H1 (cell line): Measurements from ENCODE around the gene PRKCH. TPM values are rescaled to one million over a fixed set of nuclear protein-coding genes. Genes with fewer than 3 reads are reported as not detected.

Source experiments
- CTCF ChIA-PET: fragments of 300-600 bp; sonication (Branson Sonifier 250); formaldehyde crosslinking; loops from one replicate; lab custom pipeline; 2021; ENCODE audit not compliant: partially characterized antibody; lab: Charles Lee
- POLR2A ChIA-PET: fragments of 300-600 bp; sonication (Branson Sonifier 250); formaldehyde crosslinking; loops from one replicate; lab custom pipeline; 2021; ENCODE audit warnings: inconsistent platforms; ENCODE audit not compliant: partially characterized antibody; lab: Charles Lee
- DNase-seq, 2 experiments: peaks; one replicate each; pipeline versions ENCODE4 v3.0.0 to v3.0.0-alpha.2; 2010 to 2022; ENCODE audit warnings: low spot score in 2 of 2, low read depth in 1 of 2, mixed read lengths in 1 of 2
- FAIRE-seq: peaks from 2 replicates; lab custom pipeline; 2011; peaks lifted over from hg19 to GRCh38; lab: Jason Lieb, UNC
- H2AFZ ChIP-seq: 2 replicates; pipeline ENCODE4 v1.8.1; 2012; ENCODE audit warnings: low read length, inconsistent platforms
- H2AK5ac ChIP-seq: 2 replicates; pipeline ENCODE4 v1.6.1; 2013; ENCODE audit warnings: low read depth, low read length
- H2BK120ac ChIP-seq: replicated peaks from 2 replicates; pipeline ENCODE3; 2013; ENCODE audit warnings: low read depth, low read length, inconsistent platforms
- H2BK12ac ChIP-seq: 2 replicates; pipeline ENCODE4 v1.6.1; 2013; ENCODE audit warnings: low read depth, low read length
- H2BK15ac ChIP-seq: 2 replicates; pipeline ENCODE4 v1.6.1; 2013; ENCODE audit warnings: low read length
- H2BK20ac ChIP-seq: 2 replicates; pipeline ENCODE4 v1.6.1; 2013; ENCODE audit warnings: low read length
- H2BK5ac ChIP-seq: 2 replicates; pipeline ENCODE4 v1.6.1; 2013; ENCODE audit warnings: low read depth, low read length
- H3K14ac ChIP-seq: 2 replicates; pipeline ENCODE4 v1.6.1; 2013; ENCODE audit warnings: inconsistent platforms; ENCODE audit not compliant: insufficient read length
- H3K18ac ChIP-seq: 2 replicates; pipeline ENCODE4 v1.6.1; 2013; ENCODE audit warnings: low read length; ENCODE audit errors: extremely low read depth
- H3K23ac ChIP-seq: 2 replicates; pipeline ENCODE4 v1.6.1; 2013; ENCODE audit warnings: inconsistent platforms; ENCODE audit not compliant: insufficient read length
- H3K23me2 ChIP-seq: 2 replicates; pipeline ENCODE4 v1.6.1; 2013; ENCODE audit warnings: low read depth, low read length
- H3K27ac ChIP-seq: 2 replicates; pipeline ENCODE4 v1.6.1; 2011; ENCODE audit warnings: low read depth, low read length, inconsistent platforms
- H3K27me3 ChIP-seq, 4 experiments: replicated peaks in 1 of 4; 1 replicate in 1 of 4; 2 replicates in 3 of 4; pipeline versions ENCODE4 v1.6.1 to v1.8.1; 2011 to 2013; ENCODE audit warnings: low read length in 3 of 4, mild to moderate bottlenecking in 3 of 4, inconsistent platforms in 2 of 4, mixed read lengths in 2 of 4, moderate library complexity in 1 of 4; ENCODE audit not compliant: control insufficient read depth in 3 of 4, insufficient read depth in 3 of 4; ENCODE audit errors: extremely low read depth in 1 of 4
- H3K36me3 ChIP-seq, 4 experiments: 2 replicates each; pipeline versions ENCODE4 v1.6.1 to v1.8.1; 2011 to 2013; ENCODE audit warnings: mild to moderate bottlenecking in 4 of 4, low read length in 3 of 4, moderate library complexity in 2 of 4, control low read depth in 1 of 4, inconsistent platforms in 1 of 4; ENCODE audit not compliant: insufficient read depth in 4 of 4, control insufficient read depth in 2 of 4
- H3K4ac ChIP-seq: replicated peaks from 2 replicates; pipeline ENCODE3; 2013; ENCODE audit warnings: low read length, low read depth, mixed read lengths, inconsistent platforms; ENCODE audit not compliant: insufficient read length
- H3K4me1 ChIP-seq, 4 experiments: replicated peaks in 1 of 4; 1 replicate in 1 of 4; 2 replicates in 3 of 4; pipeline versions ENCODE4 v1.6.1 to v1.8.1; 2011 to 2013; ENCODE audit warnings: low read length in 3 of 4, inconsistent platforms in 2 of 4, mixed read lengths in 1 of 4; ENCODE audit not compliant: insufficient read depth in 4 of 4, control insufficient read depth in 3 of 4
- H3K4me2 ChIP-seq, 2 experiments: 2 replicates each; pipeline versions ENCODE4 v1.6.1 to v1.8.1; 2011 to 2013; ENCODE audit warnings: low read depth in 2 of 2, low read length in 2 of 2, control low read depth in 1 of 2, inconsistent platforms in 1 of 2, mild to moderate bottlenecking in 1 of 2; ENCODE audit not compliant: insufficient read depth in 1 of 2
- H3K4me3 ChIP-seq, 4 experiments: fragments of 200-600, 300-600 bp in 1 of 4; sonication (generic), shearing (Covaris generic), sonication (Bioruptor Twin) in 1 of 4; 2 replicates each; pipeline versions ENCODE4 v1.5.1 to v1.8.1; 2011 to 2016; ENCODE audit warnings: low read length in 4 of 4, low read depth in 3 of 4, control low read depth in 2 of 4, inconsistent platforms in 2 of 4, mild to moderate bottlenecking in 2 of 4, mixed read lengths in 1 of 4, moderate library complexity in 1 of 4; ENCODE audit not compliant: insufficient read depth in 2 of 4; ENCODE audit errors: extremely low read depth in 1 of 4
- H3K56ac ChIP-seq: replicated peaks from 2 replicates; pipeline ENCODE3; 2013; ENCODE audit warnings: low read depth, mild to moderate bottlenecking, mixed read lengths, low read length, inconsistent platforms; ENCODE audit not compliant: insufficient read length
- H3K79me1 ChIP-seq: 2 replicates; pipeline ENCODE4 v1.6.1; 2013; ENCODE audit warnings: low read depth, low read length, control low read depth
- H3K79me2 ChIP-seq, 2 experiments: 2 replicates each; pipeline versions ENCODE4 v1.6.1 to v1.8.1; 2012 to 2013; ENCODE audit warnings: low read length in 2 of 2, mild to moderate bottlenecking in 2 of 2, inconsistent platforms in 1 of 2; ENCODE audit not compliant: insufficient read depth in 2 of 2, control insufficient read depth in 1 of 2
- H3K9ac ChIP-seq, 4 experiments: replicated peaks in 1 of 4; 1 replicate in 1 of 4; 2 replicates in 3 of 4; pipeline versions ENCODE4 v1.6.1 to v1.8.1; 2011 to 2013; ENCODE audit warnings: low read depth in 3 of 4, low read length in 3 of 4, control low read depth in 2 of 4, mild to moderate bottlenecking in 2 of 4, moderate library complexity in 2 of 4, inconsistent platforms in 1 of 4; ENCODE audit errors: extremely low read depth in 1 of 4
- H3K9me3 ChIP-seq, 2 experiments: 2 replicates each; pipeline versions ENCODE4 v1.6.1 to v1.8.1; 2012 to 2013; ENCODE audit warnings: mild to moderate bottlenecking in 2 of 2, moderate library complexity in 2 of 2, control low read depth in 1 of 2, inconsistent platforms in 1 of 2, low read depth in 1 of 2, low read length in 1 of 2, mixed read lengths in 1 of 2; ENCODE audit not compliant: insufficient read depth in 2 of 2
- H4K20me1 ChIP-seq, 2 experiments: replicated peaks in 1 of 2; 2 replicates each; pipeline versions ENCODE3 to v1.8.1; 2011 to 2013; ENCODE audit warnings: inconsistent platforms in 2 of 2, low read length in 2 of 2, mild to moderate bottlenecking in 1 of 2; ENCODE audit not compliant: insufficient read depth in 2 of 2, control insufficient read depth in 1 of 2
- H4K5ac ChIP-seq: 2 replicates; pipeline ENCODE4 v1.6.1; 2013; ENCODE audit warnings: low read length, low read depth, mixed read lengths, inconsistent platforms; ENCODE audit not compliant: insufficient read length
- H4K8ac ChIP-seq: 2 replicates; pipeline ENCODE4 v1.8.0; 2013; ENCODE audit warnings: mild to moderate bottlenecking, moderate library complexity, low read length, inconsistent platforms; ENCODE audit not compliant: insufficient read depth; ENCODE audit errors: extremely low read depth
- H4K91ac ChIP-seq: replicated peaks from 2 replicates; pipeline ENCODE3; 2013; ENCODE audit warnings: low read length, mixed read lengths, inconsistent platforms; ENCODE audit not compliant: insufficient read length
- ASH2L ChIP-seq: fragments of 200-600, 300-600 bp; sonication (generic); IDR thresholded peaks from one replicate; pipeline ENCODE4 v1.7.1; 2017; ENCODE audit warnings: low read length
- NRF1 ChIP-seq: IDR thresholded peaks from 2 replicates; pipeline ENCODE4 v1.6.1; 2011; ENCODE audit warnings: mild to moderate bottlenecking, low read depth, low read length, improper control_type of control experiment
- SAP30 ChIP-seq: fragments of 300-600 bp; sonication (generic); IDR thresholded peaks from 2 replicates; pipeline ENCODE4 v1.7.1; 2012; ENCODE audit warnings: low read length, moderate library complexity, mild to moderate bottlenecking, inconsistent platforms; ENCODE audit not compliant: insufficient read depth, insufficient replicate concordance
- SP1 ChIP-seq: IDR thresholded peaks from 2 replicates; pipeline ENCODE4 v1.6.1; 2011; ENCODE audit warnings: low read depth, low read length
- ZNF274 ChIP-seq: IDR thresholded peaks from 2 replicates; pipeline ENCODE4 v1.7.0; 2012; ENCODE audit warnings: low read length, borderline replicate concordance; ENCODE audit errors: extremely low read depth
- WGBS, 2 experiments: shearing (Covaris generic) in 1 of 2; methylation state at CpG; one replicate each; pipeline versions ENCODE4 v1.1.6 to v1.1.7; 2013 to 2015; ENCODE audit warnings: low lambda C conversion rate in 2 of 2, mixed read lengths in 2 of 2, inconsistent platforms in 1 of 2, low coverage in 1 of 2, missing lambda C conversion rate in 1 of 2; ENCODE audit not compliant: insufficient replicate concordance in 2 of 2, insufficient coverage in 1 of 2, insufficient read length in 1 of 2; ENCODE audit errors: extremely low coverage in 1 of 2, missing lambda C conversion rate in 1 of 2; 5-methylcytosine and 5-hydroxymethylcytosine counted together
- polyA plus RNA-seq, 7 experiments: library from polyadenylated mRNA; depleted of rRNA in 3 of 7; stranded (reverse) in 5 of 7; unstranded in 2 of 7; fragments of >200 nt in 5 of 7; fragments of 200-250 nt in 2 of 7; gene quantifications; 1 replicate in 5 of 7; 2 replicates in 1 of 7; 4 replicates in 1 of 7; pipeline versions ENCODE4 v1.2.1 to v1.2.3, GENCODE V29; 2011 to 2013; ENCODE audit warnings: missing spikeins in 2 of 7, mixed read lengths in 2 of 7
- total RNA-seq: library from RNA; stranded (reverse); fragmentation: NEBNext Ultra II Directional; extraction: Animal tissue kit (Norgen Biotek cat#: 25700); gene quantifications from 2 replicates; pipeline ENCODE4 v1.2.1, GENCODE V29; 2021

PRKCH gene
- total and polyA plus RNA-seq, 2 of the 8 experiments (the other 6 are each of a cell fraction or from before 2014, with no cell fraction given): 6.4 to 7.0 TPM

GRCh38 chr14:61528591-61529021 lies 207.2 kb downstream of the PRKCH start:
- Histone ChIP-seq H4K91ac (no peak overlapping the region), H3K4ac (no peak overlapping the region), H3K56ac (no peak overlapping the region), H3K14ac (no peak overlapping the region), H3K79me2 (no peaks in the 10 kb centered on the region), H2BK15ac (0 out of 2 replicates have a peak overlapping the region, but pooled peaks have one; percentile 47), H3K4me3 (no peak overlapping the region), H3K9ac (no peak overlapping the region), H3K23ac (no peak overlapping the region), H4K5ac (no peak overlapping the region), H4K20me1 (no peaks in the 10 kb centered on the region), H2BK12ac (no peak overlapping the region), H3K9me3 (no peaks in the 10 kb centered on the region), H2AK5ac (no peak overlapping the region), H4K8ac (0 out of 2 replicates have a peak overlapping the region, but pooled peaks have one; percentile 12), H3K27ac (no peak overlapping the region), H3K4me2 (no peak overlapping the region), H2AFZ (no peak overlapping the region), H3K4me1 (peaks cover 0 to 8% (median 3%) of the 10 kb centered on the region in 4 experiments; a peak in 2 of 7 replicates), H3K18ac (no peak overlapping the region), H3K79me1 (no peaks in the 10 kb centered on the region), H2BK20ac (peak overlapping the region; percentile 21; the same call in 1 of the 2 replicates), H3K23me2 (no peaks in the 10 kb centered on the region), H2BK5ac (no peak overlapping the region), H3K36me3 (no peaks in the 10 kb centered on the region; a peak in 1 of 8 replicates), H3K27me3 (no peaks in the 10 kb centered on the region), H2BK120ac (no peak overlapping the region)
- TF ChIP-seq ZNF274: no peak
- TF ChIP-seq SAP30: no peak
- no peak for TF ChIP-seq ASH2L
- TF ChIP-seq NRF1: no peak
- no peak for TF ChIP-seq SP1
- ChIA-PET POLR2A (no interaction called here), CTCF (interaction anchor here (1.2 kb wide), 1 partner anchor 23 kb away, joined by 3 read pairs; no protein-coding TSS in a partner anchor)
- FAIRE-seq: no peak
- DNase-seq: no peak
- 64% methylated on average over 9 of the region's 9 CpGs; no CpG with 5 or more reads in 1 of the 2 experiments for WGBS, 2 experiments
